ENCODE measurements around the gene GUF1.

Gene GUF1

GRCh38 chr4:44678094-44679041, at the start of gene GUF1:
GUF1 (plus strand) TSS chr4:44678420; CDS start chr4:44678623, 203 bp downstream.
- peak; percentile 89 for DNase-seq
- H3K4me3 ChIP-seq (ENCODE audit: low read depth, low read length): peak within 1 kb of the TSS; percentile 99
- H3K27ac ChIP-seq: peak within 1 kb of the TSS; percentile 92
- TF ChIP-seq CTCF (IDR thresholded peaks at IDR 0.05; ENCODE audit: low read depth, low read length): no peak
- peaks cover 14% of the 10 kb centered on the region for H3K36me3 ChIP-seq
- H3K9me3 ChIP-seq (ENCODE audit: severe bottlenecking): no peaks in the 10 kb centered on the region
- H3K27me3 ChIP-seq (ENCODE audit: insufficient read depth, low read depth, severe bottlenecking): no peaks in the 10 kb centered on the region

GRCh38 chr4:44629280-44629866, 48.8 kb upstream of the GUF1 start:
- TF ChIP-seq CTCF (IDR thresholded peaks at IDR 0.05; ENCODE audit: low read depth, low read length): peak; percentile 57
- Histone ChIP-seq H3K27ac (no peak overlapping the region), H3K27me3 (ENCODE audit: insufficient read depth, low read depth, severe bottlenecking) (no peaks in the 10 kb centered on the region), H3K36me3 (no peaks in the 10 kb centered on the region), H3K9me3 (ENCODE audit: severe bottlenecking) (no peaks in the 10 kb centered on the region), H3K4me3 (ENCODE audit: low read depth, low read length) (no peak overlapping the region)
- peak; percentile 57 for DNase-seq

- TF ChIP-seq CTCF (IDR thresholded peaks at IDR 0.05; ENCODE audit: low read depth, low read length): no peak
- H3K9me3 ChIP-seq (ENCODE audit: severe bottlenecking): no peaks in the 10 kb centered on the region
- H3K27me3 ChIP-seq (ENCODE audit: insufficient read depth, low read depth, severe bottlenecking): no peaks in the 10 kb centered on the region
- no peak overlapping the region for H3K4me3 ChIP-seq (ENCODE audit: low read depth, low read length)
- H3K27ac ChIP-seq: no peak overlapping the region
- DNase-seq: no peak
- H3K36me3 ChIP-seq: no peaks in the 10 kb centered on the region
Measured at GRCh38 chr4:44632089-44632488, 46.1 kb upstream of the GUF1 start.

- no peaks in the 10 kb centered on the region for H3K27me3 ChIP-seq (ENCODE audit: insufficient read depth, low read depth, severe bottlenecking)
- no peaks in the 10 kb centered on the region for H3K36me3 ChIP-seq
- H3K9me3 ChIP-seq (ENCODE audit: severe bottlenecking): no peaks in the 10 kb centered on the region
- no peak for TF ChIP-seq CTCF (IDR thresholded peaks at IDR 0.05; ENCODE audit: low read depth, low read length)
- H3K27ac ChIP-seq: no peak overlapping the region
- DNase-seq: peak; percentile 23
- H3K4me3 ChIP-seq (ENCODE audit: low read depth, low read length): no peak overlapping the region
Measured at GRCh38 chr4:44632733-44633132, 45.5 kb upstream of the GUF1 start.

GRCh38 chr4:44638091-44638490, 40.1 kb upstream of the GUF1 start:
- Histone ChIP-seq H3K27ac (no peak overlapping the region), H3K27me3 (ENCODE audit: insufficient read depth, low read depth, severe bottlenecking) (no peaks in the 10 kb centered on the region), H3K9me3 (ENCODE audit: severe bottlenecking) (peaks cover under 1% of the 10 kb centered on the region), H3K36me3 (no peaks in the 10 kb centered on the region), H3K4me3 (ENCODE audit: low read depth, low read length) (no peak overlapping the region)
- DNase-seq: no peak
- TF ChIP-seq CTCF (IDR thresholded peaks at IDR 0.05; ENCODE audit: low read depth, low read length): no peak

All from WERI-Rb-1 (cell line).